Calu3 (cell line): ENCODE measurements around the gene ZFYVE27. TPM values are rescaled to one million over a fixed set of nuclear protein-coding genes. Genes with fewer than 3 reads are reported as not detected.

Experiments used
- BruUV-seq: library from RNA; stranded (reverse); fragments of 400-500 nt; replicated peaks from 2 replicates; lab custom pipeline; 2021; lab: Mats Ljungman, UMichigan
- CTCF ChIA-PET: fragments of 300-600 bp; sonication (Branson Sonifier 250); formaldehyde crosslinking; loops from one replicate; lab custom pipeline; 2022; ENCODE audit warnings: antibody characterized with exemption; lab: Charles Lee
- DNase-seq: peaks from one replicate; pipeline ENCODE4 v3.0.0; 2022
- H3K27ac Mint-ChIP-seq: one replicate; pipeline ENCODE4 v1.8.0; 2022; ENCODE audit warnings: mixed read lengths; ENCODE audit not compliant: unreplicated experiment
- H3K27me3 Mint-ChIP-seq: one replicate; pipeline ENCODE4 v1.8.0; 2022; ENCODE audit warnings: mixed read lengths; ENCODE audit not compliant: unreplicated experiment
- H3K36me3 Mint-ChIP-seq: one replicate; pipeline ENCODE4 v1.8.0; 2022; ENCODE audit warnings: mild to moderate bottlenecking, moderate library complexity, mixed read lengths; ENCODE audit not compliant: insufficient read depth, unreplicated experiment
- H3K4me1 Mint-ChIP-seq: one replicate; pipeline ENCODE4 v1.8.0; 2022; ENCODE audit warnings: mild to moderate bottlenecking, low read depth, mixed read lengths; ENCODE audit not compliant: unreplicated experiment
- H3K4me3 Mint-ChIP-seq: one replicate; pipeline ENCODE4 v1.8.0; 2022; ENCODE audit warnings: mild to moderate bottlenecking, low read depth, moderate library complexity, mixed read lengths; ENCODE audit not compliant: unreplicated experiment
- H3K9me3 Mint-ChIP-seq: one replicate; pipeline ENCODE4 v1.8.0; 2022; ENCODE audit warnings: low read depth, mixed read lengths; ENCODE audit not compliant: unreplicated experiment
- CTCF ChIP-seq: fragments of 200-600 bp; IDR thresholded peaks from one replicate; pipeline ENCODE4 v1.8.0; 2022; ENCODE audit warnings: antibody characterized with exemption; ENCODE audit not compliant: unreplicated experiment
- intact Hi-C: fragments of 100-400 bp; cut with micrococcal nuclease; formaldehyde crosslinking; loops from one replicate; pipeline ENCODE4 v1.10.0; 2022; ENCODE audit not compliant: unreplicated experiment
- total RNA-seq: library from RNA; stranded (reverse); gene quantifications from 2 replicates; pipeline ENCODE4 v1.2.3, GENCODE V29; 2022

The ZFYVE27 gene
- total RNA-seq, 1 experiment from 2014 or later = 28.3 TPM

GRCh38 chr10:97708976-97709946 lies 27.7 kb upstream of the ZFYVE27 start:
- H3K27ac Mint-ChIP-seq = no peak overlapping the region

GRCh38 chr10:97711640-97712572 lies 25.0 kb upstream of the ZFYVE27 start:
- TF ChIP-seq CTCF = no peak
- BruUV-seq = no TSS peak
- CTCF ChIA-PET = interaction anchor here (0.7 kb wide), 1 partner anchor 19 kb away, joined by 3 read pairs; no protein-coding TSS in a partner anchor
- Mint-ChIP-seq H3K27me3 (no peaks in the 10 kb centered on the region), H3K9me3 (no peaks in the 10 kb centered on the region), H3K4me1 (peaks cover 8% of the 10 kb centered on the region), H3K36me3 (peaks cover 31% of the 10 kb centered on the region), H3K27ac (no peak overlapping the region), H3K4me3 (peak overlapping the region; percentile 76)
- DNase-seq = no peak
- intact Hi-C loops = no loop called here

More at GRCh38 chr10:97708976-97709946, 27.7 kb upstream of the ZFYVE27 start:
- DNase-seq = peak; percentile 56
- intact Hi-C loops = loop anchor here (1.0 kb wide), 1 partner anchor 22 kb away; no protein-coding TSS in a partner anchor
- CTCF ChIA-PET = interaction anchor here (0.9 to 1.5 kb wide), 8 partner anchors 8 to 33 kb away, joined by 3 to 10 read pairs (median 6); partner anchors contain the start of genes AVPI1 and ZFYVE27
- no peak overlapping the region for H3K4me3 Mint-ChIP-seq
- no peaks in the 10 kb centered on the region for H3K27me3 Mint-ChIP-seq
- H3K9me3 Mint-ChIP-seq = no peaks in the 10 kb centered on the region
- BruUV-seq = no TSS peak
- peaks cover 23% of the 10 kb centered on the region for H3K36me3 Mint-ChIP-seq
- peaks cover 8% of the 10 kb centered on the region for H3K4me1 Mint-ChIP-seq
- peak; percentile 49 for TF ChIP-seq CTCF

- intact Hi-C loops = no loop called here
- CTCF ChIA-PET = interaction anchor here (1.1 to 2.5 kb wide), 2 partner anchors 25 to 30 kb away, joined by 3 to 9 read pairs; no protein-coding TSS in a partner anchor
- Mint-ChIP-seq H3K4me3 (peak within 1 kb of the TSS; percentile 76), H3K27ac (peak within 1 kb of the TSS; percentile 74), H3K9me3 (no peaks in the 10 kb centered on the region), H3K4me1 (peaks cover 16% of the 10 kb centered on the region), H3K36me3 (peaks cover 35% of the 10 kb centered on the region), H3K27me3 (no peaks in the 10 kb centered on the region)
- TF ChIP-seq CTCF = no peak
- peak; percentile 13 for DNase-seq
- BruUV-seq = no TSS peak
These were observed 23.5 kb upstream of the ZFYVE27 start, which contains the start of gene MARVELD1 for GRCh38 chr10:97713339-97713825. MARVELD1 (plus strand) TSS chr10:97713730; CDS start chr10:97713877, 147 bp downstream.
